Lower leg skin (tissue), 3 donors: ENCODE results near the gene NAV2.

ENCODE experiments used
- CTCF ChIP-seq, 3 donors: fragments of 450-650 bp; IDR thresholded peaks; one replicate each; pipeline ENCODE4 v1.5.1; 2016; ENCODE audit warnings: antibody characterized with exemption in 3 of 3, mild to moderate bottlenecking in 3 of 3, moderate library complexity in 2 of 3
- POLR2A ChIP-seq, 2 donors: fragments of 450-650 bp; IDR thresholded peaks; one replicate each; pipeline ENCODE4 v1.6.1; 2016 to 2017; ENCODE audit warnings: antibody characterized with exemption in 2 of 2, mild to moderate bottlenecking in 1 of 2, moderate library complexity in 1 of 2

GRCh38 chr11:19976281-19976941 is 263.8 kb downstream of the NAV2 start:
- TF ChIP-seq CTCF (IDR thresholded peaks at IDR 0.05) = no peak
- TF ChIP-seq POLR2A (IDR thresholded peaks at IDR 0.05) = no peak
